CD4-positive, alpha-beta memory T cell (primary cell): ENCODE data around the gene NAT8. TPM values are rescaled to one million over a fixed set of nuclear protein-coding genes. Genes with fewer than 3 reads are reported as not detected.
A peak's percentile ranks its signal among the peaks of the same experiment; 100 is the strongest.
"Not testable (repeated sequence)": the region's sequence is repeated elsewhere in the genome, so short reads cannot be mapped to it uniquely, and the experiment has no call there.

Source experiments
- CTCF ChIA-PET: fragments of 350-600 bp; sonication (Branson Sonifier 250); formaldehyde crosslinking; loops from one replicate; lab custom pipeline; 2021; ENCODE audit warnings: inconsistent platforms; ENCODE audit not compliant: partially characterized antibody; lab: Charles Lee
- POLR2A ChIA-PET: fragments of 350-600 bp; sonication (Branson Sonifier 250); formaldehyde crosslinking; loops from one replicate; lab custom pipeline; 2021; ENCODE audit not compliant: partially characterized antibody; lab: Charles Lee
- DNase-seq, 5 donors: peaks; one replicate each; pipeline versions ENCODE4 v3.0.0 to v3.0.0-alpha.2; 2020 to 2022; ENCODE audit warnings: mixed read lengths in 1 of 5
- H3K27ac ChIP-seq: one replicate; pipeline ENCODE4 v1.7.0; 2013; ENCODE audit warnings: low read depth, low read length
- H3K27me3 ChIP-seq: 2 replicates; pipeline ENCODE4 v1.7.0; 2013; ENCODE audit warnings: mild to moderate bottlenecking, low read length, moderate library complexity; ENCODE audit not compliant: insufficient read depth
- H3K36me3 ChIP-seq: 2 replicates; pipeline ENCODE4 v1.7.0; 2013; ENCODE audit warnings: mild to moderate bottlenecking, low read length, moderate library complexity; ENCODE audit not compliant: insufficient read depth
- H3K4me1 ChIP-seq: 2 replicates; pipeline ENCODE4 v1.7.0; 2013; ENCODE audit warnings: mild to moderate bottlenecking, low read length, moderate library complexity; ENCODE audit not compliant: insufficient read depth
- H3K4me3 ChIP-seq, 2 donors: one replicate each; pipeline ENCODE4 v1.7.0; 2013; ENCODE audit warnings: low read length in 2 of 2, mild to moderate bottlenecking in 1 of 2
- H3K9me3 ChIP-seq, 2 donors: one replicate each; pipeline ENCODE4 v1.7.0; 2013; ENCODE audit warnings: low read length in 2 of 2, control low read depth in 1 of 2; ENCODE audit not compliant: control insufficient read depth in 1 of 2
- H3K27ac Mint-ChIP-seq, 7 donors: one replicate each; pipeline ENCODE4 v1.8.0; 2020 to 2021; ENCODE audit warnings: mixed read lengths in 7 of 7, mild to moderate bottlenecking in 6 of 7, inconsistent platforms in 3 of 7, moderate library complexity in 3 of 7
- H3K27me3 Mint-ChIP-seq, 2 donors: one replicate each; pipeline ENCODE4 v1.8.0; 2020 to 2021; ENCODE audit warnings: mixed read lengths in 2 of 2
- H3K36me3 Mint-ChIP-seq, 2 donors: one replicate each; pipeline ENCODE4 v1.8.0; 2020 to 2021; ENCODE audit warnings: mixed read lengths in 2 of 2, inconsistent platforms in 1 of 2, mild to moderate bottlenecking in 1 of 2
- H3K4me1 Mint-ChIP-seq, 4 donors: one replicate each; pipeline ENCODE4 v1.8.0; 2020 to 2021; ENCODE audit warnings: mixed read lengths in 4 of 4, mild to moderate bottlenecking in 1 of 4
- H3K4me3 Mint-ChIP-seq, 8 donors: one replicate each; pipeline ENCODE4 v1.8.0; 2020 to 2021; ENCODE audit warnings: mixed read lengths in 8 of 8, mild to moderate bottlenecking in 7 of 8, moderate library complexity in 6 of 8, inconsistent platforms in 3 of 8
- H3K9me3 Mint-ChIP-seq, 8 donors: one replicate each; pipeline ENCODE4 v1.8.0; 2020 to 2021; ENCODE audit warnings: mixed read lengths in 8 of 8, mild to moderate bottlenecking in 5 of 8, inconsistent platforms in 3 of 8, moderate library complexity in 1 of 8
- intact Hi-C: fragments of 100-400 bp; cut with micrococcal nuclease; formaldehyde crosslinking; loops from one replicate; pipeline ENCODE4 v1.15.1; 2023
- polyA plus RNA-seq, 2 donors: library from polyadenylated mRNA; unstranded; fragments of 300-500 nt; fragmentation: Illumina TruSeq; gene quantifications; one replicate each; pipeline ENCODE4 v1.2.3, GENCODE V29; 2021
- total RNA-seq, 2 experiments: library from RNA; stranded (reverse); gene quantifications; one replicate each; pipeline ENCODE4 v1.2.3, GENCODE V29; 2021

Gene NAT8
- total and polyA plus RNA-seq, 4 experiments from 2014 or later = not detected

DNA sequence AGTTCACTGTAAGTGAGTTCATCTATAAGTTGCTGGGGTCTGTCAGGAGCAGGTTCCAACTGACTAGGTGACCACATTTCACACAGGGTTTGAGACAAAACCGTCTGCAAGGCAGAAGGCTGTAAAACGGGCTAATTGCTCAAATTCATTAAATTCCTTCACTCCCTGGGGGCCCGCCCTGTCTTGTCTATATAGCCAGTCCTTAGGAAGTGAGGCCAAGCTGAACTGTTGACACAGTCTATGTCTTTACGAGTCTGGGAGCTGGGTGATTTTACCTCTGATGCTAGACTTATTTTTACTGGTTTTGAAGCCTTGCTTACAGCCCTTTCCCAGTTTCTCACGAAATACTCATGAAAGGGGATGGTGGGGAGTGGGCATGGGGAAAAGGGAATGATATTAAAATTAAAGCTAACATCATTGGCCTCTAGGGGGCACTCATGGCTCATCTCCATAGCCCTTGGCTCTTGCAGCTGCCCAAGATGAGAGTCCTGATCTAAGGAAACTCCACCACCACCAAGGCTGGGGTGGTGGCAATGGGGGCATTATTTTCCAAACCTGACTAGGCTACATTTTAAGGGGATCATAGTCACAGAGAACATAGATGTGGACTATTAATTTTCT, 37.8 kb upstream of the NAT8 start:
- H3K9me3 ChIP-seq, H3K36me3 ChIP-seq, H3K4me3 Mint-ChIP-seq, H3K27me3 Mint-ChIP-seq, H3K9me3 Mint-ChIP-seq, H3K27me3 ChIP-seq, POLR2A ChIA-PET, DNase-seq, H3K36me3 Mint-ChIP-seq, H3K27ac ChIP-seq, H3K4me1 Mint-ChIP-seq, H3K27ac Mint-ChIP-seq, intact Hi-C loops, H3K4me3 ChIP-seq, H3K4me1 ChIP-seq: not testable (repeated sequence)
- CTCF ChIA-PET = interaction anchor here (1.1 kb wide), 1 partner anchor 59 kb away, joined by 3 read pairs; no protein-coding TSS in a partner anchor

DNA sequence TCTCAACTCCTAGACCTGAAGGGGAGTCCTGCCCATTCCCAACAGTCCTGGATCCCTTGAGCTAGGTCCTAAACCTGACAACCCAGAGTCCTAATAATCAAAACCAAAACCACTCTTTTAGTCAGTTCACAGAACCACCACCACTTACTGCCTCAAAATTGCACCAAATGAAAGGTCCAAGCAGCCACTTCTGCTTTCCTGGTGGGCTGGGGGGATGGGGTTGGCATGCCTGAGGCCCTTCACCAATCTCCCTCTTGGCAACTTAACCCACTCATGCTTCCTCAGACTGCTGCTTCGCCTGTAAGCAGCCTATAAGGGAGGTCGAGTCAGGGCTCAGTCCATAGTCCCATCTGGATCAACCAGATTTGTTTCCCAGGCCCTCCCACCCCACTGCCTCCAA, 37.0 kb upstream of the NAT8 start:
- H3K9me3 ChIP-seq, H3K4me1 Mint-ChIP-seq, H3K36me3 ChIP-seq, H3K27me3 Mint-ChIP-seq, DNase-seq, H3K4me3 Mint-ChIP-seq, H3K36me3 Mint-ChIP-seq, H3K9me3 Mint-ChIP-seq, POLR2A ChIA-PET, H3K27ac ChIP-seq, H3K27me3 ChIP-seq, H3K4me1 ChIP-seq, intact Hi-C loops, H3K4me3 ChIP-seq, H3K27ac Mint-ChIP-seq: not testable (repeated sequence)
- CTCF ChIA-PET = interaction anchor here (0.6 kb wide), 1 partner anchor 252 kb away, joined by 3 read pairs; no protein-coding TSS in a partner anchor

DNA sequence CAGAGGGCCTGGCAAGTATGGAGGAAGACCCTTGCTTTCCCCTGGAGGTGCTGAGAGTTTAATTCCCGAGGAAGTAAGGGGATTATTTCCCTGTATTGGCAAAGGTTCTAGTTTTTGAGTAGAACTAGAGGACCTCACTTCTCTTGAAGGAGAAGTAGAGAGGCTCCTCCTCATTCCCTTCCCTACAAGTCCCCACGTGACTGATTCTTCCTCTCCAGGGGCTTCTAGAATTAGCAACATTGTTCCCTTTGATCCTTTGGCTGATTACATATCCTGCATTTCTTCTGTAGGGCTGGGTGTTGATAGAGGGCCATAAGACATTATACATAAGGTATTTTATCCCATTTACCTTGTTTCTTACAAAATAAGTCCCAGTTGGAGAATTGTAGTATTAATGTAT, 35.8 kb upstream of the NAT8 start:
- H3K4me1 ChIP-seq, DNase-seq, H3K27me3 ChIP-seq, H3K4me3 Mint-ChIP-seq, H3K36me3 ChIP-seq, CTCF ChIA-PET, H3K4me3 ChIP-seq, H3K9me3 ChIP-seq, POLR2A ChIA-PET, H3K9me3 Mint-ChIP-seq, H3K27ac ChIP-seq, intact Hi-C loops, H3K4me1 Mint-ChIP-seq, H3K27ac Mint-ChIP-seq, H3K27me3 Mint-ChIP-seq: not testable (repeated sequence)
- peaks cover 1 to 10% of the 10 kb centered on the region in 2 donors for H3K36me3 Mint-ChIP-seq

DNA sequence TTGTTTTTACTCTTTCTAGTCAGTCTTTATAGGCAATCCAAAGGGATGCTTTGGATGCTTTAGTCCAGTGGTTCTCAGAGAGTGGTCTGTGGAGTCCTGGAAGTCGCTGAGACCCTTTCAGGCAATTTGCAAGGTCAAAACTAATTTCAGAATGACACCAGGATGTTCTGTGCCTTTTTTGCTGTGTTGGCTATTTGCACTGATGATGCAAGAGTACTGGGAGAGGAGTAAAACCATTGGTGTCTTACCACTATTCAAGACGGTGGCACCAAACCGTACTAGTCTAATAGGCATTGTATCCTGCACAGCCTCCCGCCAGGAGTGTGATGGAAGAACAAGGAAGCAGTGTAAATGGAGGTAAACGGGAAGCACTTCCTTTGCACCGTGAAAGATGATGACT, 34.0 kb upstream of the NAT8 start:
- H3K27me3 Mint-ChIP-seq, H3K27ac Mint-ChIP-seq, DNase-seq, H3K4me1 ChIP-seq, H3K9me3 ChIP-seq, H3K27me3 ChIP-seq, H3K4me1 Mint-ChIP-seq, POLR2A ChIA-PET, CTCF ChIA-PET, intact Hi-C loops, H3K36me3 ChIP-seq, H3K9me3 Mint-ChIP-seq, H3K27ac ChIP-seq, H3K4me3 Mint-ChIP-seq, H3K4me3 ChIP-seq: not testable (repeated sequence)
- peaks cover 7 to 21% of the 10 kb centered on the region in 2 donors for H3K36me3 Mint-ChIP-seq

DNA sequence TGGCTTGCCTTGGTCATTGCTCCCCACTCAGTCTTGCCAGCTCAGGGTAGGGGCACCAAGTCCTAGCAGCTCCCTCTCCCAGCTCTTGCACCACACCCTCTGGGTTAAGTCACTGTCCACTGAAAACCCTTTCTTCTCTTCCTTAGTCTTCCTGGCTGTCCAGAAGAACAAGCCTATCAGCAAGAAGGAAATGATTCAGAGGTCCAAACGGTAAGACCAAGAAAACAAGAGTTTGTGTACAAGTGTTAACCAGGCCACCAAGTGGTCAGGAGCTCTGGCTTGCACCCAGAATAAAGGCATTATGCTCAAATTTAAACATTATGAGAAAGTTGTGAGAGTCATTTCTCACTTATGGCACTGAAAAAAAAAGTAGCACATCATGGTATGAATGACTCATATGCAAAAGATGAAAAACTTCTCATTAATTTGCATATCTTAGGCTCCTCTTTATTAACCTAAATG, 32.5 kb upstream of the NAT8 start:
- H3K4me3 Mint-ChIP-seq, H3K9me3 Mint-ChIP-seq, CTCF ChIA-PET, H3K4me3 ChIP-seq, intact Hi-C loops, H3K4me1 Mint-ChIP-seq, H3K27me3 Mint-ChIP-seq, H3K4me1 ChIP-seq, H3K27me3 ChIP-seq, H3K9me3 ChIP-seq, DNase-seq, H3K36me3 ChIP-seq, H3K27ac ChIP-seq, POLR2A ChIA-PET: not testable (repeated sequence)
- H3K27ac Mint-ChIP-seq = peak overlapping the region in 1 of 7 donors; percentile 46
- peaks cover 7 to 26% of the 10 kb centered on the region in 2 donors for H3K36me3 Mint-ChIP-seq

DNA sequence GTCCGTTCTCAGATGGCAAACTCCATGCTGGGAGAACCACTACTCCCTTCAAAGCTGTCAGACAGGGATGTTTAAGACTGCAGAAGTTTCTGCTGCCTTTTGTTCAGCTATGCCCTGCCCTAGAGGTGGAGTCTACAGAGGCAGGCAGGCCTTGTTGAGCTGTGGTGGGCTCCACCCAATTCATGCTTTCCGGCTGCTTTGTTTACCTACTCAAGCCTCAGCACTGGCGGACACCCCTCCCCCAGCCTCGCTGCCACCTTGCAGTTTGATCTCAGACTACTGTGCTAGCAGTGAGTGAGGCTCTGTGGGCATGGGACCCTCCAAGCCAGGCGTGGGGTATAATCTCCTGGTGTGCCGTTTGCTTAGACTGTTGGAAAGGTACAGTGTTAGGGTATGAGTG, 27.8 kb upstream of the NAT8 start:
- H3K36me3 ChIP-seq, H3K27me3 ChIP-seq, H3K4me3 ChIP-seq, H3K4me1 ChIP-seq, H3K4me1 Mint-ChIP-seq, CTCF ChIA-PET, H3K27ac ChIP-seq, H3K27ac Mint-ChIP-seq, POLR2A ChIA-PET, H3K9me3 ChIP-seq, DNase-seq, intact Hi-C loops, H3K4me3 Mint-ChIP-seq: not testable (repeated sequence)
- H3K27me3 Mint-ChIP-seq = peaks cover 6 to 13% of the 10 kb centered on the region in 2 donors
- peaks cover 1 to 14% (median 5%) of the 10 kb centered on the region in 8 donors for H3K9me3 Mint-ChIP-seq
- peaks cover 7 to 31% of the 10 kb centered on the region in 2 donors for H3K36me3 Mint-ChIP-seq

DNA sequence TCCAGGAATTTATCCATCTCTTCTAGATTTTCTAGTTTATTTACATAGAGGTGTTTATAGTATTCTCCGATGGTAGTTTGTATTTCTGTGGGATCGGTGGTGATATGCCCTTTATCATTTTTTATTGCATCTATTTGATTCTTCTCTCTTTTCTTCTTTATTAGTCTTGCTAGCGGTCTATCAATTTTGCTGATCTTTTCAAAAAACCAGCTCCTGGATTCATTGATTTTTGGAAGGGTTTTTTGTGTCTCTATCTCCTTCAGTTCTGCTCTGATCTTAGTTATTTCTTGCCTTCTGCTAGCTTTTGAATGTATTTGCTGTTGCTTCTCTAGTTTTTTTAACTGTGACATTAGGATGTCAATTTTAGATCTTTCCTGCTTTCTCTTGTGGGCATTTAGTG, 25.0 kb upstream of the NAT8 start:
- intact Hi-C loops, H3K4me3 Mint-ChIP-seq, H3K4me3 ChIP-seq, H3K9me3 ChIP-seq, H3K4me1 Mint-ChIP-seq, H3K36me3 ChIP-seq, POLR2A ChIA-PET, H3K27ac ChIP-seq, H3K27ac Mint-ChIP-seq, DNase-seq, CTCF ChIA-PET, H3K27me3 ChIP-seq, H3K4me1 ChIP-seq: not testable (repeated sequence)
- Mint-ChIP-seq H3K9me3 (peaks cover 2 to 14% (median 5%) of the 10 kb centered on the region in 8 donors), H3K27me3 (peaks cover 10 to 14% of the 10 kb centered on the region in 2 donors), H3K36me3 (peaks cover under 1 to 16% of the 10 kb centered on the region in 2 donors)
